ENCODE measurements around the gene WDR90.
A peak's percentile ranks its signal among the peaks of the same experiment; 100 is the strongest.

The WDR90 gene

GRCh38 chr16:626787-627453 is 22.2 kb upstream of the WDR90 start:
- H3K4me3 ChIP-seq (replicated peaks; ENCODE audit: low read depth, low read length): no peak overlapping the region
- DNase-seq (ENCODE audit: extremely low read depth, low read depth): peak; percentile 78
- TF ChIP-seq, protein P1, sequence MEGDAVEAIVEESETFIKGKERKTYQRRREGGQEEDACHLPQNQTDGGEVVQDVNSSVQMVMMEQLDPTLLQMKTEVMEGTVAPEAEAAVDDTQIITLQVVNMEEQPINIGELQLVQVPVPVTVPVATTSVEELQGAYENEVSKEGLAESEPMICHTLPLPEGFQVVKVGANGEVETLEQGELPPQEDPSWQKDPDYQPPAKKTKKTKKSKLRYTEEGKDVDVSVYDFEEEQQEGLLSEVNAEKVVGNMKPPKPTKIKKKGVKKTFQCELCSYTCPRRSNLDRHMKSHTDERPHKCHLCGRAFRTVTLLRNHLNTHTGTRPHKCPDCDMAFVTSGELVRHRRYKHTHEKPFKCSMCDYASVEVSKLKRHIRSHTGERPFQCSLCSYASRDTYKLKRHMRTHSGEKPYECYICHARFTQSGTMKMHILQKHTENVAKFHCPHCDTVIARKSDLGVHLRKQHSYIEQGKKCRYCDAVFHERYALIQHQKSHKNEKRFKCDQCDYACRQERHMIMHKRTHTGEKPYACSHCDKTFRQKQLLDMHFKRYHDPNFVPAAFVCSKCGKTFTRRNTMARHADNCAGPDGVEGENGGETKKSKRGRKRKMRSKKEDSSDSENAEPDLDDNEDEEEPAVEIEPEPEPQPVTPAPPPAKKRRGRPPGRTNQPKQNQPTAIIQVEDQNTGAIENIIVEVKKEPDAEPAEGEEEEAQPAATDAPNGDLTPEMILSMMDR (IDR thresholded peaks at IDR 0.05; ENCODE audit: low read depth, low read length, missing control alignments): no peak

GRCh38 chr16:627454-628239 is 21.5 kb upstream of the WDR90 start:
- TF ChIP-seq, protein P1 (IDR thresholded peaks at IDR 0.05; ENCODE audit: low read depth, low read length, missing control alignments): no peak
- no peak overlapping the region for H3K4me3 ChIP-seq (replicated peaks; ENCODE audit: low read depth, low read length)
- DNase-seq (ENCODE audit: extremely low read depth, low read depth): no peak

DNA sequence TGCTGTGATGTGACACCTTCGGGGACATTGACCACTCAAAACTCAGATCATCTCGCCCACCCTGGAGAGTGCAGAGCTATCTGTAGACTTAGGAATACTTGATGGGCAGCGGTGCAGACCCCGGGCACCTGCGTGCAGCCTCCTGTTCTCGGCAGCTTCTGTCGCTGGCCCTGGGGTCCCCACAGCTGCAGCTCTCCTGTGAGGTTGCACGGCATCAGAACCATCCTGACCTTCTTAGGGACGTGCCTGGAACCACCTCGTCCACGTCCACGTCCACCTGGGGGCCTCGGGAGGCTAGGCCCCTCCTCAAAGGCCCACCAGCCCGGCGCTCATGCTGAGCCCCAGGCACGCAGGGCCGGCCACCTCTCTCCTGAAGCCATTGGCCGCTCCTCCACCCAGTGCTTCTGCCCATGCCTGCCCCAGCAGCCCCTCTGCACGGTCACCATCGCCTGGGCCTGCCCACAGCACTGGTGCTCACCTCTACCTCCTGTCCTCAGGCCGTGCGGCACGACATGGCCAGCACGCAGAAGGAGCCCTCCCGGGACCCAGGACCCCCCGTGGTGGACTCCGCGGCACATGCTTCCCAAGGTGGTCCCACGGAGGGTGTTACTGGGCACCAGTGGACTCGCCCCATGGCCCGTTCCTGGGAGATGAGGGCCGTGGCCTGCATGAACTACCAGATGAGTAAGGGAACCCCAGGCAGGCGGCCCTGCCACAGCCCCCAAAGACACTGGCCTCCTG is 20.7 kb upstream of the WDR90 start:
- H3K4me3 ChIP-seq (replicated peaks; ENCODE audit: low read depth, low read length): no peak overlapping the region
- no peak for DNase-seq (ENCODE audit: extremely low read depth, low read depth)
- TF ChIP-seq, protein P1 (IDR thresholded peaks at IDR 0.05; ENCODE audit: low read depth, low read length, missing control alignments): no peak

DNA sequence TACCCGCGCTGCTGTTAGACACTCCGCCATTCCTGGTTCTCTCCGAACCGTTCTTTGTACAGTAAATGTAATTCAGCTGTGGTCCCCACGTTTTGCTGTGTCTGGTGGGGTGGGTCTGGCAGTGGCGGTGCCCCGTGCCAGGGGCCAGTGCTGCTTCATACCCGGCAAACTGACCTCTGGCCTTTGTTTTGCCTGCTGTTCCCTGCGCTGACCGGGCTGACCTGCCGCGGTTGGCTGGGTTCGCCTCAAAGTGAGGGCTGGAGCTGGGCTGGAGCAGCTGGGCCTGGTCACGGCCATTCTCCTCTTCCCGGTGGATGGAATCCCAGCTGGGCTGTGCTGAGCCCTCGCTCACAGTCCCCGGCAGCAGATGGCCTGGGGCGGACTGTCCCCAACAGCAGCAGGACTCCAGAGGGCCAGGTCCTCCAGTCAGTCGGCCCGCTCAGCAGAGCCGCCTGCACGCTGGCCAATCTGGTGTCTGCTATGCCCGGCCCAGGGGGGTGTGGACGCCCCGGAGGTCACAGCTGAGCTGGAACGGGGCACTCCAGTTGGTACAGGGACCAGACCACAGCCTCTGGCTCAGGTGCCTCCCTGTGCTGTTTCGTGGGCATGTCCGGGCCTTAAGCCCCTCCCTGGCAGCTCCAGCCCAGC is 19.9 kb upstream of the WDR90 start:
- TF ChIP-seq, protein P1 (IDR thresholded peaks at IDR 0.05; ENCODE audit: low read depth, low read length, missing control alignments): no peak
- H3K4me3 ChIP-seq (replicated peaks; ENCODE audit: low read depth, low read length): no peak overlapping the region
- no peak for DNase-seq (ENCODE audit: extremely low read depth, low read depth)

- DNase-seq (ENCODE audit: extremely low read depth, low read depth): no peak
- H3K4me3 ChIP-seq (replicated peaks; ENCODE audit: low read depth, low read length): no peak overlapping the region
- TF ChIP-seq, protein P1 (IDR thresholded peaks at IDR 0.05; ENCODE audit: low read depth, low read length, missing control alignments): no peak
Measured at GRCh38 chr16:629833-630248, 19.3 kb upstream of the WDR90 start.

DNA sequence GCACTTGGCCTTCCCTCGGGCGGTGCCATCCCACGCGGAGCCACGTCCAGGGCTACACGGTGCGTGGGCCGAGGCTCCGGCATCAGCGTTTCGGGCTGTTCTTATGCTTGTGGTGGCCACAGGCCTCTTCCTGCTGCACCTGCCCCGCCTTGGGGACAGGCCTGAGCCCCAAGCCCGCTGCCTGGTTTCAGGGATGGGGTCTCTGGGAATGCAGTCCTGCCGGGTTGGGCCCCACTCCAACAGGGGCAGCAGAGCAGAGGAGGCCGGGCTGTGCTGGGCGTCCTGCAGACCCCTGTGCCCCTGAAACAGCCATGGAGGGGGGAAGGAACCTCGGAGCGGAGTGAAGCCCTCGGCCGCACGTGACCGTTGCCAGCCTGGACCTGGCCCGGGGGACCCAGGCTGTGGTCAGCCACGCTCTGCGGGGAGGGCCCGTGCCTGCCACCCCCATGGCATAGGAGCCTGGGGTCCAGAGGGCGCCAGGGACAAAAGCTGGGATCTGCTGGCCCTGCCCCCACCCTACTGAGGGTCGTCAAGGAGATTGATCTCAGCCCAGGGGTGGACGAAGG is 18.8 kb upstream of the WDR90 start:
- DNase-seq (ENCODE audit: extremely low read depth, low read depth): no peak
- no peak overlapping the region for H3K4me3 ChIP-seq (replicated peaks; ENCODE audit: low read depth, low read length)
- TF ChIP-seq, protein P1 (IDR thresholded peaks at IDR 0.05; ENCODE audit: low read depth, low read length, missing control alignments): no peak

Data from HFF-Myc (cell line).